Measurements from ENCODE around the gene COL5A1.

GRCh38 chr9:134712926-134713325 lies 71.3 kb downstream of the COL5A1 start:
- TF ChIP-seq CTCF (IDR thresholded peaks at IDR 0.05) (no peak), POLR2A (IDR thresholded peaks at IDR 0.05) (no peak)

Data from tibial nerve (tissue), 3 donors.